Body of pancreas (tissue), 4 donors: ENCODE data around the gene SHH.

Experiments
- POLR2A ChIP-seq, 3 donors: fragments of 450-650 bp; IDR thresholded peaks; one replicate each; pipeline ENCODE4 v1.6.1; 2016; ENCODE audit warnings: antibody characterized with exemption in 3 of 3, mild to moderate bottlenecking in 2 of 3
- TF ChIP-seq, protein P1 (sequence below), 7 experiments: fragments of 450-650 bp in 4 of 7; fragments of 200-600 bp in 3 of 7; sonication (generic) in 3 of 7; IDR thresholded peaks; one replicate each; pipeline ENCODE4 v1.5.1; 2016 to 2019; ENCODE audit warnings: antibody characterized with exemption in 7 of 7

DNA sequence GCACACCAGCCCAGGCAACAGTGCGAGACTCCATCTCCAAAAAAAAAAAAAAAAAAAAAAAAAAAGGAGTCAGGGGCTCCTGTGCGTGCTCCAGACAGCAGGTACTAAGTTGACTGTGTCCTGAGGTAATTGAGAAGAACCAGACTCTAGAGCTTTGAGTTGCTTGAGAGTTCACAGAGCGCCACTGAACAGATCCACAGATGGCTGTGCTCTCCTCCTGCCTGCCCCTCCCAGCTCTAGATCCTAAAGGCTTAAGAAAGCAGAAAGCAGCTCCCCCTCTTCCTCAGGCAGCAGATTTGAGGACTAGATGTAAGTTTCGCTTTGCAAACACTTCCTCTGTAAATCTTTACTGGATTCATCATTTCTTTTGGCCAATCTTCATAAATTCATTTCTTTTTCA is 38.7 kb downstream of the SHH start:
- TF ChIP-seq, protein P1, sequence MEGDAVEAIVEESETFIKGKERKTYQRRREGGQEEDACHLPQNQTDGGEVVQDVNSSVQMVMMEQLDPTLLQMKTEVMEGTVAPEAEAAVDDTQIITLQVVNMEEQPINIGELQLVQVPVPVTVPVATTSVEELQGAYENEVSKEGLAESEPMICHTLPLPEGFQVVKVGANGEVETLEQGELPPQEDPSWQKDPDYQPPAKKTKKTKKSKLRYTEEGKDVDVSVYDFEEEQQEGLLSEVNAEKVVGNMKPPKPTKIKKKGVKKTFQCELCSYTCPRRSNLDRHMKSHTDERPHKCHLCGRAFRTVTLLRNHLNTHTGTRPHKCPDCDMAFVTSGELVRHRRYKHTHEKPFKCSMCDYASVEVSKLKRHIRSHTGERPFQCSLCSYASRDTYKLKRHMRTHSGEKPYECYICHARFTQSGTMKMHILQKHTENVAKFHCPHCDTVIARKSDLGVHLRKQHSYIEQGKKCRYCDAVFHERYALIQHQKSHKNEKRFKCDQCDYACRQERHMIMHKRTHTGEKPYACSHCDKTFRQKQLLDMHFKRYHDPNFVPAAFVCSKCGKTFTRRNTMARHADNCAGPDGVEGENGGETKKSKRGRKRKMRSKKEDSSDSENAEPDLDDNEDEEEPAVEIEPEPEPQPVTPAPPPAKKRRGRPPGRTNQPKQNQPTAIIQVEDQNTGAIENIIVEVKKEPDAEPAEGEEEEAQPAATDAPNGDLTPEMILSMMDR (IDR thresholded peaks at IDR 0.05), result no peak
- TF ChIP-seq POLR2A (IDR thresholded peaks at IDR 0.05), result no peak
